Duodenal mucosa (tissue), 2 donors: Measurements from ENCODE around the gene IRAK2.

Source experiments
- H3K27ac ChIP-seq: one replicate; pipeline ENCODE4 v1.7.0; 2013; ENCODE audit warnings: low read depth, low read length
- H3K27me3 ChIP-seq, 2 donors: one replicate each; pipeline ENCODE4 v1.7.0; 2013; ENCODE audit warnings: low read length in 2 of 2, control low read depth in 1 of 2; ENCODE audit not compliant: insufficient read depth in 2 of 2, control insufficient read depth in 1 of 2
- H3K36me3 ChIP-seq, 2 donors: one replicate each; pipeline ENCODE4 v1.7.0; 2013; ENCODE audit warnings: low read length in 2 of 2, control low read depth in 1 of 2; ENCODE audit not compliant: insufficient read depth in 2 of 2, control insufficient read depth in 1 of 2
- H3K4me1 ChIP-seq, 2 donors: one replicate each; pipeline ENCODE4 v1.7.0; 2013; ENCODE audit warnings: low read length in 2 of 2, control low read depth in 1 of 2; ENCODE audit not compliant: insufficient read depth in 2 of 2, control insufficient read depth in 1 of 2
- H3K4me3 ChIP-seq, 2 donors: one replicate each; pipeline ENCODE4 v1.7.0; 2013; ENCODE audit warnings: low read length in 2 of 2, low read depth in 1 of 2
- H3K9ac ChIP-seq, 2 donors: one replicate each; pipeline ENCODE4 v1.7.0; 2013; ENCODE audit warnings: low read length in 2 of 2, low read depth in 1 of 2
- H3K9me3 ChIP-seq, 2 donors: one replicate each; pipeline ENCODE4 v1.7.0; 2013; ENCODE audit warnings: low read length in 2 of 2, control low read depth in 1 of 2; ENCODE audit not compliant: control insufficient read depth in 1 of 2

The IRAK2 gene

GRCh38 chr3:10279384-10280176, 114.9 kb downstream of the IRAK2 start:
- Histone ChIP-seq H3K27me3 (no peaks in the 10 kb centered on the region), H3K27ac (no peak overlapping the region), H3K4me3 (no peak overlapping the region), H3K36me3 (peaks cover 35 to 70% of the 10 kb centered on the region in 2 donors), H3K9ac (no peak overlapping the region), H3K4me1 (no peaks in the 10 kb centered on the region), H3K9me3 (no peaks in the 10 kb centered on the region)

- Histone ChIP-seq H3K27ac (no peak overlapping the region), H3K36me3 (peaks cover 35 to 70% of the 10 kb centered on the region in 2 donors), H3K9ac (no peak overlapping the region), H3K4me3 (no peak overlapping the region), H3K4me1 (no peaks in the 10 kb centered on the region), H3K27me3 (no peaks in the 10 kb centered on the region), H3K9me3 (no peaks in the 10 kb centered on the region)
These were observed 115.4 kb downstream of the IRAK2 start for GRCh38 chr3:10280177-10280529.

GRCh38 chr3:10280571-10280970, 115.9 kb downstream of the IRAK2 start:
- Histone ChIP-seq H3K27me3 (no peaks in the 10 kb centered on the region), H3K9me3 (no peaks in the 10 kb centered on the region), H3K36me3 (peaks cover 35 to 70% of the 10 kb centered on the region in 2 donors), H3K9ac (no peak overlapping the region), H3K27ac (no peak overlapping the region), H3K4me1 (no peaks in the 10 kb centered on the region), H3K4me3 (no peak overlapping the region)

- Histone ChIP-seq H3K4me3 (no peak overlapping the region), H3K27ac (no peak overlapping the region), H3K27me3 (no peaks in the 10 kb centered on the region), H3K36me3 (peaks cover 27 to 71% of the 10 kb centered on the region in 2 donors), H3K9ac (no peak overlapping the region), H3K9me3 (no peaks in the 10 kb centered on the region), H3K4me1 (no peaks in the 10 kb centered on the region)
These were observed 117.2 kb downstream of the IRAK2 start for GRCh38 chr3:10281951-10282350.

- Histone ChIP-seq H3K9ac (no peak overlapping the region), H3K9me3 (no peaks in the 10 kb centered on the region), H3K4me3 (no peak overlapping the region), H3K27ac (no peak overlapping the region), H3K27me3 (no peaks in the 10 kb centered on the region), H3K36me3 (peaks cover 22 to 70% of the 10 kb centered on the region in 2 donors), H3K4me1 (no peaks in the 10 kb centered on the region)
These were observed 118.9 kb downstream of the IRAK2 start for GRCh38 chr3:10283638-10284037.

GRCh38 chr3:10284496-10284895, 119.8 kb downstream of the IRAK2 start:
- Histone ChIP-seq H3K27me3 (no peaks in the 10 kb centered on the region), H3K4me3 (no peak overlapping the region), H3K4me1 (no peaks in the 10 kb centered on the region), H3K27ac (no peak overlapping the region), H3K9me3 (no peaks in the 10 kb centered on the region), H3K9ac (no peak overlapping the region), H3K36me3 (peaks cover 22 to 68% of the 10 kb centered on the region in 2 donors)

GRCh38 chr3:10285272-10286132, 120.8 kb downstream of the IRAK2 start:
- no peaks in the 10 kb centered on the region for H3K9me3 ChIP-seq
- H3K27ac ChIP-seq: no peak overlapping the region
- H3K36me3 ChIP-seq: peaks cover 17 to 58% of the 10 kb centered on the region in 2 donors
- no peak overlapping the region for H3K9ac ChIP-seq
- H3K4me1 ChIP-seq: no peaks in the 10 kb centered on the region
- no peaks in the 10 kb centered on the region for H3K27me3 ChIP-seq
- no peak overlapping the region for H3K4me3 ChIP-seq

GRCh38 chr3:10286133-10286524, 121.4 kb downstream of the IRAK2 start:
- peaks cover 12 to 52% of the 10 kb centered on the region in 2 donors for H3K36me3 ChIP-seq
- no peaks in the 10 kb centered on the region for H3K4me1 ChIP-seq
- no peak overlapping the region for H3K4me3 ChIP-seq
- H3K9me3 ChIP-seq: no peaks in the 10 kb centered on the region
- H3K27me3 ChIP-seq: no peaks in the 10 kb centered on the region
- no peak overlapping the region for H3K9ac ChIP-seq
- no peak overlapping the region for H3K27ac ChIP-seq

GRCh38 chr3:10286596-10287295, 122.0 kb downstream of the IRAK2 start:
- peaks cover 12 to 52% of the 10 kb centered on the region in 2 donors for H3K36me3 ChIP-seq

More at GRCh38 chr3:10286596-10287295, 122.0 kb downstream of the IRAK2 start:
- no peaks in the 10 kb centered on the region for H3K27me3 ChIP-seq
- no peak overlapping the region for H3K4me3 ChIP-seq
- no peak overlapping the region for H3K9ac ChIP-seq
- no peak overlapping the region for H3K27ac ChIP-seq
- no peaks in the 10 kb centered on the region for H3K4me1 ChIP-seq
- no peaks in the 10 kb centered on the region for H3K9me3 ChIP-seq
